Endothelial cell of umbilical vein (primary cell): ENCODE data around the gene TMEM254.

Source experiments
- EZH2 ChIP-seq: IDR thresholded peaks from 2 replicates; pipeline ENCODE4 v1.6.1; 2012; ENCODE audit warnings: borderline replicate concordance, low read depth, mild to moderate bottlenecking, moderate library complexity, low read length, inconsistent platforms; ENCODE audit not compliant: severe bottlenecking
- JUN ChIP-seq: IDR thresholded peaks from 2 replicates; pipeline ENCODE4 v1.6.1; 2011; ENCODE audit warnings: borderline replicate concordance, low read depth; ENCODE audit not compliant: insufficient read length, insufficient read depth
- MYC ChIP-seq: IDR thresholded peaks from one replicate; pipeline ENCODE4 v1.6.1; 2011; ENCODE audit warnings: mild to moderate bottlenecking, low read depth, low read length
- POLR2A ChIP-seq: IDR thresholded peaks from 2 replicates; pipeline ENCODE4 v1.6.1; 2012; ENCODE audit warnings: low read depth, mild to moderate bottlenecking, control low read depth, low read length
- POLR2AphosphoS5 ChIP-seq: IDR thresholded peaks from 2 replicates; pipeline ENCODE4 v1.6.1; 2012; ENCODE audit warnings: low read depth, mild to moderate bottlenecking, control low read depth, low read length, moderate library complexity; ENCODE audit not compliant: insufficient read depth
- TF ChIP-seq, protein P1 (sequence below), 2 donors: IDR thresholded peaks; 1 replicate in 1 of 2; 2 replicates in 1 of 2; pipeline ENCODE4 v1.5.1; 2011; ENCODE audit warnings: low read length in 2 of 2, mild to moderate bottlenecking in 2 of 2, moderate library complexity in 2 of 2, control low read depth in 1 of 2, inconsistent platforms in 1 of 2, low read depth in 1 of 2; ENCODE audit not compliant: insufficient read depth in 1 of 2; ENCODE audit errors: extremely low read depth in 1 of 2
- TF ChIP-seq, protein P2 (sequence below): IDR thresholded peaks from 2 replicates; pipeline ENCODE4 v1.6.1; 2011; ENCODE audit not compliant: insufficient read depth, insufficient read length

DNA sequence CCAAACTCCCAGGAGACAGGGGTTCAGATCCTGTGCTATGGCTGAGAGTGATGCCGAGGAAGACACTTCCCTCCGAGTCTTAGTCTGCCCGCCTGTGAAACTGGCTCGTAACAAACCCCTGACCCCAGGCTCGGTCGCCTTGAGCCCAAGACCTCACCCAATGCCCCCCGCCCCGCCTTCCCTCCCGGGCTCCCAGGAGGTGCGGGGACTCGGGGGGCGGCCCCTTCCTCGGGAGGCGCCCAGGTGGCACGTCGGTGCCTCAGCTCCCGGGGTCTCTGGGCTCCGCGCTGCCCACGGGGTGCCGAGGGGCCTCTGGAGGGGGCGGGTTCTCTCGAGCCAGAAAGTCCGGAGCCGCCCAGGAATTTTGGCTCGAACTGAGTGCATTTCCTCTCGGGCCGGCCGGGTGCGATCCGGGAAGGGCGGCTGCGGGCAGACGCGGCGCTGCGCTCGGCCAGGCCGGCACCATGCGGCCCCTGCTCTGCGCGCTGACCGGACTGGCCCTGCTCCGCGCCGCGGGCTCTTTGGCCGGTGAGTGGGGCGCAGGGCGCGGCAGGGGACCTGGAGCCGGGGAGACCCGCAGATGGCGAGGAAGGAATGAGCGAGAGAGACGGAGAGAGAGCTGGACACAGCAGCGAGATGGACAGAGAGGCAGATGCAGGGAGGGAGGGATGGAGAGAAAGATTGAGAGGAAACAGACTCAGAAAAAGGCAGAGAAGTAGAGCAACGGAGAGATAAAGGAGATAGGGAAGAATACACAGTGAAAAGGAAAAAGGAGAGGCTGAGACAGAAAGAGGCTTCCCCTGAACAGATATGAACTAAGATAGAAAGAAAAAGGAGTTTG lies 54.1 kb downstream of the TMEM254 start, which contains the start of gene PLAC9:
- TF ChIP-seq EZH2 (peak; percentile 31), POLR2A (no peak), POLR2AphosphoS5 (peak; percentile 39), MYC (no peak), JUN (no peak)
- TF ChIP-seq, protein P1, sequence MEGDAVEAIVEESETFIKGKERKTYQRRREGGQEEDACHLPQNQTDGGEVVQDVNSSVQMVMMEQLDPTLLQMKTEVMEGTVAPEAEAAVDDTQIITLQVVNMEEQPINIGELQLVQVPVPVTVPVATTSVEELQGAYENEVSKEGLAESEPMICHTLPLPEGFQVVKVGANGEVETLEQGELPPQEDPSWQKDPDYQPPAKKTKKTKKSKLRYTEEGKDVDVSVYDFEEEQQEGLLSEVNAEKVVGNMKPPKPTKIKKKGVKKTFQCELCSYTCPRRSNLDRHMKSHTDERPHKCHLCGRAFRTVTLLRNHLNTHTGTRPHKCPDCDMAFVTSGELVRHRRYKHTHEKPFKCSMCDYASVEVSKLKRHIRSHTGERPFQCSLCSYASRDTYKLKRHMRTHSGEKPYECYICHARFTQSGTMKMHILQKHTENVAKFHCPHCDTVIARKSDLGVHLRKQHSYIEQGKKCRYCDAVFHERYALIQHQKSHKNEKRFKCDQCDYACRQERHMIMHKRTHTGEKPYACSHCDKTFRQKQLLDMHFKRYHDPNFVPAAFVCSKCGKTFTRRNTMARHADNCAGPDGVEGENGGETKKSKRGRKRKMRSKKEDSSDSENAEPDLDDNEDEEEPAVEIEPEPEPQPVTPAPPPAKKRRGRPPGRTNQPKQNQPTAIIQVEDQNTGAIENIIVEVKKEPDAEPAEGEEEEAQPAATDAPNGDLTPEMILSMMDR (IDR thresholded peaks at IDR 0.05; ENCODE audit: extremely low read depth in 1 of 2, insufficient read depth in 1 of 2, low read depth in 1 of 2, low read length in 2 of 2) = no peak
- TF ChIP-seq, protein P2, sequence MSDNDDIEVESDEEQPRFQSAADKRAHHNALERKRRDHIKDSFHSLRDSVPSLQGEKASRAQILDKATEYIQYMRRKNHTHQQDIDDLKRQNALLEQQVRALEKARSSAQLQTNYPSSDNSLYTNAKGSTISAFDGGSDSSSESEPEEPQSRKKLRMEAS = no peak
